GM18907 (cell line): ENCODE results near the gene KLHL10.
"Not testable (repeated sequence)": the region's sequence is repeated elsewhere in the genome, so short reads cannot be mapped to it uniquely, and the experiment has no call there.

Source experiments
- ATAC-seq: cut with Tn5 transposase; IDR thresholded peaks from one replicate; pipeline ENCODE4 v1.9.1; 2021; ENCODE audit warnings: mild to moderate bottlenecking, moderate library complexity; ENCODE audit not compliant: unreplicated experiment

The KLHL10 gene

GRCh38 chr17:41813152-41813680 is 24.4 kb upstream of the KLHL10 start:
- no peak for ATAC-seq

- no peak for ATAC-seq
Observed at GRCh38 chr17:41813699-41814124, 23.9 kb upstream of the KLHL10 start.

GRCh38 chr17:41814195-41814594 is 23.4 kb upstream of the KLHL10 start:
- no peak for ATAC-seq

GRCh38 chr17:41816637-41817320 is 20.8 kb upstream of the KLHL10 start:
- no peak for ATAC-seq

- no peak for ATAC-seq
Observed at GRCh38 chr17:41818024-41818423, 19.6 kb upstream of the KLHL10 start.

GRCh38 chr17:41821776-41822175 is 15.8 kb upstream of the KLHL10 start:
- ATAC-seq = no peak

GRCh38 chr17:41822216-41823140 is 15.1 kb upstream of the KLHL10 start:
- no peak for ATAC-seq

GRCh38 chr17:41823141-41823524 is 14.5 kb upstream of the KLHL10 start:
- ATAC-seq = no peak

- no peak for ATAC-seq
Observed at GRCh38 chr17:41823580-41823979, 14.0 kb upstream of the KLHL10 start.

- ATAC-seq = no peak
Observed at GRCh38 chr17:41824086-41824485, 13.5 kb upstream of the KLHL10 start.

GRCh38 chr17:41825175-41825845 is 12.3 kb upstream of the KLHL10 start:
- no peak for ATAC-seq

- ATAC-seq = not testable (repeated sequence)
Observed at GRCh38 chr17:41829961-41830360, 7.7 kb upstream of the KLHL10 start.

GRCh38 chr17:41835214-41835799 is 2.3 kb upstream of the KLHL10 start:
- peak; percentile 25 for ATAC-seq

- peak; percentile 52 for ATAC-seq
Observed at GRCh38 chr17:41835800-41836549, 1.6 kb upstream of the KLHL10 start, which contains the start of gene NT5C3B. Gene NT5C3B, minus strand, starts transcription at chr17:41836232. Its CDS starts 39 bp downstream, at chr17:41836193.

- ATAC-seq = no peak
Observed at GRCh38 chr17:41836550-41837196, 952 bp upstream of the KLHL10 start.

- ATAC-seq = not testable (repeated sequence)
Observed at GRCh38 chr17:41839448-41839847, 1.8 kb downstream of the KLHL10 start.

GRCh38 chr17:41840781-41841180 is 3.2 kb downstream of the KLHL10 start:
- not testable (repeated sequence) for ATAC-seq

- ATAC-seq = no peak
Observed at GRCh38 chr17:41844971-41845370, 7.3 kb downstream of the KLHL10 start.

GRCh38 chr17:41848788-41849187 is 11.2 kb downstream of the KLHL10 start:
- ATAC-seq = no peak
